Muscle of arm (tissue), 12 donors: Measurements from ENCODE around the gene HBG2. TPM values are rescaled to one million over a fixed set of nuclear protein-coding genes. Genes with fewer than 3 reads are reported as not detected.
"Not testable (repeated sequence)": the region's sequence is repeated elsewhere in the genome, so short reads cannot be mapped to it uniquely, and the experiment has no call there.

Source experiments
- DNase-seq: peaks from one replicate; pipeline ENCODE4 v3.0.0-alpha.2; 2013
- polyA plus RNA-seq, 12 donors: library from polyadenylated mRNA; unstranded; fragments of 120-200 nt; gene quantifications; one replicate each; pipeline ENCODE4 v1.2.1, GENCODE V29; 2013; ENCODE audit not compliant: insufficient read length in 12 of 12

Gene HBG2
- polyA plus RNA-seq, 12 donors = 964 to 18,217 (median 4,493) TPM

GRCh38 chr11:5284637-5285036, 30.1 kb upstream of the HBG2 start:
- no peak for DNase-seq

DNA sequence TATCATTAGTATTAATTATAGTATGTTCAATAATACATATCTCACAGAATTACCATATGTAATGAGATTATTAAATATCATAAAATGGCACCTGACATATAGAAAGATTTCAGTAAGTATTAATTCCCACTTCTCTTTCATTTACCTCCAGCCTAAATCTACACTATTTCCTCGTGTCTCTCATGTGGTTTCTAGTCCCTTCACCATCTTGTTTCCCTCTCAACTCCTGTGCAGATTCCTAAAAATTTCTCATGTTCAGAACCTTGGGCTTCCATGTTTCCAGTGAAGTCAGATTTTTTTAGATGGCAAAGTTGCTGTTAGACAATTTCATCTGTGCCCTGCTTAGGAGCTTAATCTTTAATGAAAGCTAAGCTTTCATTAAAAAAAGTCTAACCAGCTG, 29.3 kb upstream of the HBG2 start:
- DNase-seq = no peak

DNA sequence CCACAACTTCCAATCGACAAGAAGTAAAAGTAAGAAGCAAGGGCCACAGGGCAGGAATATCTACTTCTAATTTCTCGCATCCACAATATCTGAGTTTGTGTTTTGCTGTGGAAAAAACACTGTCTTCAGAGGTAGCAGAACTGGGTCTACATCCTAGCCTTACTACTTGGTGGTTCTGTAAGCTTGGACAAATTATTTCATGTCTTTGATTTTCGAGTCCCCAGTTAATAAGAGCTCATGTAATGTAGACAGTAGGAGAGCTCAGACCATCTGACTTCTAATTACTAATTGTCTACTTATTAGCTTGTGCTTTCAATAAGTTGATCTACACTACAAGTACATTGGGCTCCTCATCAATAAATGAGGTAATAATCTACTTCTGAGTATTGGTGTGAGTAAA, 28.5 kb upstream of the HBG2 start:
- DNase-seq = no peak

DNA sequence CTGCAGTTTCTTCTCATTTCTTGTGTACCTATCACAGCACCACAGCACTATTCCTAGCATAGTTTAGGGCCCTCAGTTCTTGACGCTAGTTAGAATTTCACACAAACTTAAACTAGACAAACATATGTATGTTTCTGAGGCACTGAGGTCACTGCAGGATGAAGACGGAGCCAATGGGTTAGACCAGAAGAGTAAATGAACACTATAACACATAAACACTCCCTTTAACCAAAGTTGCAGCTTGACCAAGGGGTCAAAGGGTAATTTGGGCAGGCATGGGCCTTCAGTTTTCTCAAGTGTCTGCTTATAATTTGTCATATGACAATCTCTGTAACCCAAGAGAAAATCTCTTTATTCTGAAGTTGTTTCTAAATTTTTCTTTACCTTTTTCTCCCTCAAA, 28.0 kb upstream of the HBG2 start:
- no peak for DNase-seq

DNA sequence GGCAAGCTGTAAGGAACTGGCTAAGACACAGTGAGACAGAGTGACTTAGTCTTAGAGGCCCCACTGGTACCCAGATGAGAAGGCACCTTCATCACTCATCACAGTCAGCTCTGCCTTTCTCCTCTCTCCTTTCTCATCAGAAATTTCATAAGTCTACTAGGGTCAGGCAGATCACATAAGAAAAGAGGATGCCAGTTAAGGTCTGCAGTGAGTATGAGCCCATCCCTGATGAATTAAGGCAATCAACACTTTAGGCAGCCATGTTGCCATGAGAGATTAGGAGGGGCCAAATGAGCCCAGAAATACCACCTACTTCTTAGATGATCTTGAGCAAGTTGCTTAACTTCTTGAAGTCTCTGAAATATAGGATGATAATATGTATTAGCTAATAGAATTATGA, 27.0 kb upstream of the HBG2 start:
- no peak for DNase-seq

DNA sequence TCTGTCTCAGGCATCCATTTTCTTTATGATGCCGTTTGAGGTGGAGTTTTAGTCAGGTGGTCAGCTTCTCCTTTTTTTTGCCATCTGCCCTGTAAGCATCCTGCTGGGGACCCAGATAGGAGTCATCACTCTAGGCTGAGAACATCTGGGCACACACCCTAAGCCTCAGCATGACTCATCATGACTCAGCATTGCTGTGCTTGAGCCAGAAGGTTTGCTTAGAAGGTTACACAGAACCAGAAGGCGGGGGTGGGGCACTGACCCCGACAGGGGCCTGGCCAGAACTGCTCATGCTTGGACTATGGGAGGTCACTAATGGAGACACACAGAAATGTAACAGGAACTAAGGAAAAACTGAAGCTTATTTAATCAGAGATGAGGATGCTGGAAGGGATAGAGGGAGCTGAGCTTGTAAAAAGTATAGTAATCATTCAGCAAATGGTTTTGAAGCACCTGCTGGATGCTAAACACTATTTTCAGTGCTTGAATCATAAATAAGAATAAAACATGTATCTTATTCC, 26.1 kb upstream of the HBG2 start:
- DNase-seq = peak; percentile 4

- no peak for DNase-seq
Observed at GRCh38 chr11:5279471-5280090, 25.0 kb upstream of the HBG2 start.

DNA sequence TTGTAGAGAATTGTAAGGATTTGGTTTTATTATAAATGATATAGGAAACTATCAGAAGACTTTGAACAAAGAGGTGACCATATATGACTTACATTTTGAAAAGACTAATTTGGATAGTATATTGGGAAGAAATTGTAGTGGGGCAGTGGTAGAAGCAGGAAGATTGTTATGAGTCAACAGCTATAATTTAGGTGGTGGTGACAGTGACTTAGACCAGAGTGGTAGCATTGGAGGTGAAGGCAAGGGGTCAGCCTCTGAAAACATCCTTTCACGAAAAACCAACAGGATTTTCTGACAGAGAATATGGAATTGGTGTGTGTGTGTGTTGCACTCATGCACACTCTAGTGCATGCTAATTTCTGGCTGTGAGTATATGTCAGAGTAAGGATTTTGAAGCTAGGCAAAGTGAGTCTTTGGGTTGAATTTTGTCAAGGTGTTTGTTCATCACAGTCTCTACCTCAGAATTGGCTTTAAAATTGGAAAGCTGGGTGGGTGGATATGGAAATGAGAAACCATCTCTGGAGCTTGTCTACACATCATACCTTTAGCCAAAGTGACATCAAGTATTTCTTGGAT, 23.3 kb upstream of the HBG2 start:
- DNase-seq = no peak

- no peak for DNase-seq
Observed at GRCh38 chr11:5276697-5277096, 22.1 kb upstream of the HBG2 start.

DNA sequence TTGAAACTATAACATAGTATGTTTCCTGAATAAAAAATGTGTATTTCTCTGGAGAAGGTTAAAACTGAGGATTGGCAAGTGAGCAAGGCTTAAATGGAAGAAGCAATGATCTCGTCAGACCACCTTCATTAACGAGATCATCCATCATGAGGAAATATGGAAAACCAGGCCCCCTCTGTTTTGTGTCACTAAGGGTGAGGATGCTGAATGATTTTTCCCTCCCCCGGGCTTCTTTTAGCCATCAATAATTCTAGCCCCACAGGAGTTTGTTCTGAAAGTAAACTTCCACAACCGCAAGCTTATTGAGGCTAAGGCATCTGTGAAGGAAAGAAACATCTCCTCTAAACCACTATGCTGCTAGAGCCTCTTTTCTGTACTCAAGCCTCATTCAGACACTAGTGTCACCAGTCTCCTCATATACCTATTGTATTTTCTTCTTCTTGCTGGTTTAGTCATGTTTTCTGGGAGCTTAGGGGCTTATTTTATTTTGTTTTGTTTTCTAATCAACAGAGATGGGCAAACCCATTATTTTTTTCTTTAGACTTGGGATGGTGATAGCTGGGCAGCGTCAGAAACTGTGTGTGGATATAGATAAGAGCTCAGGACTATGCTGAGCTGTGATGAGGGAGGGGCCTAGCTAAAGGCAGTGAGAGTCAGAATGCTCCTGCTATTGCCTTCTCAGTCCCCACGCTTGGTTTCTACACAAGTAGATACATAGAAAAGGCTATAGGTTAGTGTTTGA, 21.0 kb upstream of the HBG2 start:
- no peak for DNase-seq

DNA sequence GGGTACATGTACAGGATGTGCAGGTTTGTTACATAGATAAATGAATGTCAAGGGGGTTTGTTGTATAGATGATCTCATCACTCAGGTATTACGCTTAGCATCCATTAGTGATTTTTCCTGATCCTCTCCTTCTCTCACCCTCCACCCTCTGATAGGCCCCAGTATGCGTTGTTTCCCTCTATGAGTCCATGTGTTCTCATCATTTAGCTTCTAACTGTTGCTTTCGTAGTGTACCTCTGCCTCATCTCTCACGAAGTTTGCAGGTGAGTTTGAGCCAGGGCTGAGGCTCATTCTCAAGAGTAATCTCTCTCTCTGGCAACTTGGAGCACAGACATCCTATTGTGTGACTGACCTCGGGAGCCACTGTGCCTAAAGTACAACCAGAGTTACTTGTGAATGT, 19.8 kb upstream of the HBG2 start:
- no peak for DNase-seq

DNA sequence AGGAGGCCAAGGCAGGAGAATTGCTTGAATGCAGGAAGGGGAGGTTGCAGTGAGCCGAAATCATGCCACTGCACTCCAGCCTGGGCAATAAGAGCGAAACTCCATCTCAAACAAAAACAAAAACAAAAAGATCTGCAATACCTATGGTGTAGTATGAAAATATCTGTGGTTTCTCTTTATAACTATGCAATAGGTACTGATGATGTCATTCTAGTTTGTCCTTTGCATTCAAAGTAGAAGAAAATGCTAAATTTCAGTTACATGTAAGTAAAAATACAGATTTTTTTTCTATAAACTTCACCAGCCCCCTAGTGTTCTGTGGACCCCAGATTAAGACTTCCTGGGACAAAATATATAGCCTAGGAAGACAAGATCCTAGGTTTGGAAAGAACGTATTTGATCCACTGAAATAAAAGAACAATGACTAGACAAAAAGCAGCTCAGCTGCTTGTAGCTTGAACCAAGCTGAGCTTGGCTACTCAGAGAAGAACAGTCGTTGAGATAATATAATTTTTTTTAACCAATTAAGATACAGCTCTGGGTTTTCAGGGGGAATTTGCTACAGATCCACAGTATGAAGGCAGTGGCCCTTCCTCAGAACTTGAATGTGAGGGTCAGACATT, 17.9 kb upstream of the HBG2 start:
- DNase-seq = no peak

DNA sequence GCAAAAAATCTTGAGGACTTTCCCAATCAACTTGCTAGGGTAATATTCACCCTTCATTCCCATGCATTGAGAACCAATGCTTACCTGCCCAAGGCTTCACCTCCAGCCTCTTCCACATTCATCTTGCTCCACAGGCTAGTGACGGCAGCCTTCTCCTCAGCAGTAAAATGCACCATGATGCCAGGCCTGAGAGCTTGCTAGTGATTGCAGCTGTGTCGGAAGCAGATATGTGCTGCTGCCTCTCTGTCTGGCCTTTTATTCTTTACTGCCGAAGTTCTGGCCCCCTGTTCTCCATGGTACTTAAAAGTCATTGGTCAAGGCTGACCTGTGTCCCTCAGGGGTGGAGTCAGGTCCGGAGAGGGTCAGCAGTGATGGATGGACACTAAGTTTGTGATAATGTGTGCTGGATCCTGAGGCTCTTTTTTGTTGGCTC, 15.2 kb upstream of the HBG2 start, which contains the start of gene HBE1:
TSS of gene HBE1 (minus strand) at position 231 of the 433 bp plus-strand sequence. CDS start at position 176, 55 bp downstream.
- DNase-seq = no peak

DNA sequence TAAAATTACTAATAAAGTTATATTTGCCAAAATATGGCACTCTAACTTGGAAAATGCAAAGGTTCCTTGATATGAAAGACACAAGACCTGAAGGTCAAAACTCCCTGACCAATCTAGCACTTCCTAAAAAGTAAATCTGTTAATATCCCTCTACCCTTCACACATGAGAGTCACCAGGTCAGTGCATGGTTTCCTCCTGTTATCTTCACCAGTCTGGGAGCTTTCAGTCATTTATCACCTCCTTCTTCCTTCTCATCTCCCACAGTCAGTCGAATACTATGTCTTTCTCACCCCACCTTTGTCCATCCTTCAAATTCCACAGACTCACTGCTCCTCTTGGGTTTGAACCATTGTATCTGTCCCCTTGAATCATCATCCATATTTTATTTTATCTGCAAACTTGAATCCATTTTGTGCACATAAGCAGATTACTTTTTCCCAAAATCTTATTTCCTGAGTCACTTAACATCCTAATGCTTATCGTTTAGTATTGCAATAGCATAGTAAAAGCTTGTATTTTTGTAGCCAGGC, 12.5 kb upstream of the HBG2 start:
- DNase-seq = no peak

- no peak for DNase-seq
Observed at GRCh38 chr11:5266609-5267008, 12.0 kb upstream of the HBG2 start.

- DNase-seq = no peak
Observed at GRCh38 chr11:5265832-5266231, 11.3 kb upstream of the HBG2 start.

GRCh38 chr11:5258543-5259262, 4.1 kb upstream of the HBG2 start:
- DNase-seq = no peak

- no peak for DNase-seq
Observed at GRCh38 chr11:5257296-5257695, 2.7 kb upstream of the HBG2 start.

DNA sequence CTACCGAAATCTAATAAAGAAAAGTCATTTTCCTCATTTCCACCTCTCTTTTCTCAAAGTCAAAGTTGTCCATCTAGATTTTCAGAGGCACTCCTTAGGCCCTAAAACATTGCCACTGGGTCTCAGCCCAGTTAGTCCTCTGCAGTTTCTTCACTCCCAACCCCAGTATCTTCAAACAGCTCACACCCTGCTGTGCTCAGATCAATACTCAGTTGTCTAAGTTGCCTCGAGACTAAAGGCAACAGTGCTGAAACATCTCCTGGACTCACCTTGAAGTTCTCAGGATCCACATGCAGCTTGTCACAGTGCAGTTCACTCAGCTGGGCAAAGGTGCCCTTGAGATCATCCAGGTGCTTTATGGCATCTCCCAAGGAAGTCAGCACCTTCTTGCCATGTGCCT, 558 bp downstream of the HBG2 start:
- not testable (repeated sequence) for DNase-seq

DNA sequence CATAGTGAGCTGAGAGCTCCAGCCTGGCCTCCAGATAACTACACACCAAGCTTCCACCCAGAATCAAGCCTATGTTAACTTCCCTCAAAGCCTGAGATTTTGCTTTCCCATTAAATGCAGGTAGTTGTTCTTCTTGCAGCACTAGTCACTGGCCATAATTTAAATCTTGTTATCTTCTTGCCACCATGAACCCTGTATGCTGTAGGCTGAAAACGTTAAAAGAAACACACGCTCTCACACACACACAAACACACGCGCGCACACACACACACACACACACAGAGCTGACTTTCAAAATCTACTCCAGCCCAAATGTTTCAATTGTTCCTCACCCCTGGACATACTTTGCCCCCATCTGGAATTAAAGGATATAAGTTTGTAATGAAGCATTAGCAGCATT, 1.1 kb downstream of the HBG2 start:
- DNase-seq = not testable (repeated sequence)

GRCh38 chr11:5252919-5253265, 1.7 kb downstream of the HBG2 start:
- no peak for DNase-seq
